Posterior vena cava (tissue), 2 donors: ENCODE results near the gene KDELR3. TPM values are rescaled to one million over a fixed set of nuclear protein-coding genes. Genes with fewer than 3 reads are reported as not detected.
A peak's percentile ranks its signal among the peaks of the same experiment; 100 is the strongest.

Experiments
- DNase-seq: peaks from one replicate; pipeline ENCODE4 v3.0.0-alpha.2; 2020; ENCODE audit warnings: low spot score
- intact Hi-C, 2 donors: fragments of 100-400 bp; cut with DNase I; formaldehyde crosslinking; loops; one replicate each; pipeline versions ENCODE4 v1.14.1 to v1.14.2; 2022 to 2023
- total RNA-seq, 2 donors: library from RNA; stranded (reverse); fragmentation: NEBNext Ultra II Directional; extraction: Animal tissue kit (Norgen Biotek cat#: 25700); gene quantifications; one replicate each; pipeline ENCODE4 v1.2.1, GENCODE V29; 2021
- donor health status: DM: yes; HTN: yes; CAD: no.
- donor health status: DM: yes; HTN: yes; CAD: no.

Gene KDELR3
- total RNA-seq, 2 donors from 2014 or later, result 14.5 to 23.1 TPM

DNA sequence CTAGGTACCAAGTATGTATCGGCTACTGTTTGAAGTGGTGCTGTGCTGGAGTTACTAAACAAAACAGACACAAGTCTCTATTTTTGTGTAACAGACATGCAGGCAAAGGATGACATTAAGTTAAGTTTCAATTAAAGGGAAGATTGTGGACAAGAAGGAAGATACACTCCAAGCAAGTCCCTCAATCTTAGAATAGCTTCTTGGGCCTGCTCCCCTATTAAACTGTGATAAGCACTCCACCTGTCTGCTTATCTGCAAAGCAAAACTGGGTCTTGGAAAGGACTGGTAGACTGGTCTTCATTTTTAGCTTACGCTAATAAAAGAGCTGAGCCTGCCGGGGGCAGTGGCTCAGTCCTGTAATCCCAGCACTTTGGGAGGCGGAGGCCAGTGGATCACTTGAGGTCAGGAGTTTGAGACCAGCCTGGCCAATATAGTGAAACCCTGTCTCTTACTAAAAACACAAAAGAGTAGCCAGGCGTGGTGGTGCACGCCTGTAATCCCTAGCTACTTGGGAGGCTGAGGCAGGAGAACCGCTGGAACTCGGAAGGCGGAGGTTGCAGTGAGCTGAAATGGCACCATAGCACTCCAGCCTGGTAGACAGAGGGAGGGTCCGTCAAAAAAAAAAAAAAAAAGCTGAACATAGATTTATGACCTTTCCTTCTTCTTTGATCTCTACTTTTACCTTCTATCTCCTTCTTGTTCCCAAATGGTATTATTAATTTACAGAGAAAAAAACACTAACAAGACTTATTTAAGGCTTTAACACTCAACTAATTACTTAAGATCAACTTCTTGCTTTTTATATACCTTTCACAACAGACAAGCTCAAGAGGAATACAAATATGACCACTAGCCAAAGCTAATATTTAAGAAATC is 34.1 kb downstream of the KDELR3 start:
- intact Hi-C loops, result no loop called here
- no peak for DNase-seq

DNA sequence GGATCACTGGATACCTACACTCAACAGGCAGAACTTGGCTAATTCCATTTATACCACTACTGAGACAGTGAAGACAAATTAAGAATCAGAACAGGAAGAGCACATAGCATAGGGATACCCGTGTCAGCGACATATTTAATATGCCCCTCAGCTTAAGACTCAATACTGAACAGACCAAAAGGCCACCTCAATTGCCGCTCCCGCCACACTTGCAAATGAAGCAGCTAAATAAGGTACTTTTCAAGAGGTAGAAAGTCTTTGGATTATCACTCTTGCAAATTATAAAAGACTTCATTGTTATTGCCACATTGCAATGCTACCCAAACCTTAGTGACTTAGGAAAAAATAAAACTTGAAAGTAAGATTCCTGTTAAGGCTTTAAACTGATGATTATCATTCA is 35.1 kb downstream of the KDELR3 start:
- intact Hi-C loops, result no loop called here
- DNase-seq, result no peak

DNA sequence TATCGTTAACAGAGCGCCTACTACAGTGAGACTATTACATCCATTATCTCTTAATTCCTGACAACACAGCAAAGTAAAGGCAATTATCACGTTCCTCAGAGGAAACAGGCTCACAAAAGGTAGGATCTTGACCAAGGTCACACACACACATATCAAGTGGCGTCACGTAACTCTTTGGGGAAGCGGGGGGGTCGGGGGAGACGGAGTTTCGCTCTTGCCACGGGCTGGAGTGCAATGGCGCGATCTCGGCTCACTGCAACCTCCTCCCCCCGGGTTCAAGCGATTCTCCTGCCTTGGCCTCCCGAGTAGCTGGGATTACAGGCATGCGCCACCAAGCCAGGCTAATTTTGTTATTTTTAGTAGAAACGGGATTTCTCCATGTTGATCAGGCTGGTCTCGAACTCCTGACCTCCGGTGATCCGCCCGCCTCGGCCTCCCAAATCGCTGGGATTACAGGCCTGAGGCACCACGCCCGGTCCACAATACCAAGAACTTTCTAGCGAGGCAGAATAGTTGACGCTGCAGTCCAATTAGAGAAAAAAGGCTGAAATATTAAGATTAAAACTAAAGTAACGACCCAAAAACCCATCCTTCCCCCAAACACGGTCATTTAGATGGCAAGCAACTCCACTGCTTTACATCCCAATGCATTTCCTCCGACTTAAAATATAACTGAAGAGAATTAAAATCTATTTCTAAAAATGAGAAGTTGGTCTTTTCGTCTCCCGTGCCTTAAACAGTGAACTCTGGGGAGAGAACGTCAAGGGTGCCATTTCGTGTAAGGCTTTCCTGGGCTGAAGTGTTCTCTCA is 37.0 kb downstream of the KDELR3 start:
- intact Hi-C loops, result no loop called here
- DNase-seq, result peak; percentile 85

DNA sequence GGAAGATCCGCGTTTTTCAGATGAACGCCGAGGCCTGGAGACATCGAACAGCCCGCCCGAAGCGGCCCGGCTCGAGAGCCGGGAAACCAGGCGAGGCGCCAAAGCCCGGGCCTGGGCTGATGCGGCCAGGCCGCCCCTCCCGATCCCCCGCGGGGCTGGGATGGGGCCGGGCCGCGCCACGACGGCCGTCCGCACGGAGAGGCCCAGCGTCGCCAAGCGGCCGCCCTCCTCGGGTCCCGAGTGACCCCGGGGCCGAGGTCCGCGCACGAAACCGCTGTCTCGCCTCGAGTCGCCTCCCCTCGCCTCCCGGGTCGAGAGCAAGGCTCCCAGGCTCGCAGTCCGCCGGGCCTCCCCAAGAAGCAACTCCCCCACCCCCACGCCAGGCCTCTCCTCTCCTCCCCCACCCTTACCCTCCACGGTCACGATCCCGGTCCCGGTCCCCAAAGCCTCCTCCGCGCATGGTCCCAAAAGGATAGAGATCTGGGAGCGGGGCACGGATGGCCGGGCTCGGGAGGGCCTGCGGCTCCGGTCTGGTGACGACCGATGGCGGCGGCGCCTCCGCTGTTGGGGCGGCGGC is 37.7 kb downstream of the KDELR3 start:
- intact Hi-C loops, result no loop called here
- DNase-seq, result peak; percentile 93

DNA sequence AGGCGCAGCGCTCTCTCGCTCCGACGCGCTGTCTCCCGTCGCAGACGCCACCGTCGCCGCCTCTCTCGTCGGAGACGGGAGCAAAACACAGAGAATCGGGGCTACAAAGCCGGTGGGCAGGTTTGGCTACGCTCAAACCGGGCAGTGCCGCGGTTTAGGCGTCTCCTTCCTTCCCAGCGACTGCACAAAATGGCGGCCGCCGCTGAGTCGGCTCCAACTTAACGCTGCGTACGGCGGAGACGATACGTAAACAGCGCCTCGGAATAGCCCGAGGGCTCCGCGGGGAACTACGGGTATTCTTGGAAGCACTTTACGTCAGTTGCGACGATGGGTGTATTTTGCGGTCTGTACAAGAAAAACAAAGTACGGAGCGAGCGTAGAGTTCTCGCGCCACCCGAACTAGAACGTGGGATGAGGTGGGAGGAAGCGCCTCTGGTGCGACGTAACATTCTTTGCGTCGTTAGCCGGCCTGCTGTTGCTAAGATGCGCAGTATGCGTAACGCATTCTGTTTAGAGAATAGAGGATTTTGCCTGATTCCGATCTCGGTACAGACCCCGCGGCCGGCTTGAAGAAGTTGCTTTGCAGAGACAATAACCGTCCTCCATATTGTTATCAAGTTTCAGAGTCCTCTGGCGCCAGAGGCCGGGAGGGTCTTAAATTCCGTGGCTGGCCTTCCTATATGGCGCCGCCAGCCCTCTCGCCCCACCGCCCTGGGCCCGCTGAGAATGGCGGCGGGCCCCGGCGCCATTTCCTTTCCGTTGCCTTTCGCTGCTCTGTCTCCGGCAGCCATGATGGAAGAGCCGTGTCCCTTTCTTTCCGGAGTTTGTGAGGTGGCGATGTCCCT is 38.4 kb downstream of the KDELR3 start, which contains the start of gene DDX17:
DDX17 (minus strand) TSS at position 194 of the 845 bp plus-strand sequence.
- DNase-seq, result peak; percentile 98
- intact Hi-C loops, result no loop called here

DNA sequence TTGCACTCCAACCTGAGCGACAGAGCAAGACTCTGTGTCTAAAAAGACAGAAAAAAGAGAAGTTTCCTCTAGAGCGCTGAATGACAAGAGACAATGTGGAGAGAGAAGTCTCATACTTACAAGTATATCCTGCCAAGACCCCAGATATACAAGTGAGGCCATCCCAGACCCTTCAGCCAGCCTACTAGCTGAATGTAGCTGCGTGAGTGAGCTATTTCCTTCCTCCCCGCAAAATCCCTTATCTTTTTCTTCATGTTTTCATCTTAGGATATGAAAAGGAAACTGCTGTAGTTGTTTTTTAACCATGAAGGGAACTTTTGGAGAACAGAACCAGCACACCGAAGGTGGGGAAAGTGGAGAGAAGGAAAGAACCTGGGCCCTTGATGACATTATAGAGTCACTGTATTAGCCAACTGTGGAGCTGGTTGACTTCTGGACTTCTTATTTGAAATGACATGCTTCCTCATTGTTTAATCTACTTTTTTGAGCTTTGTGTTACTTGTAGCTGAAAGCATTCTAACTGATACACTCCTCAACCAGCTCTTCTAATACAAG is 42.6 kb downstream of the KDELR3 start:
- intact Hi-C loops, result no loop called here

DNA sequence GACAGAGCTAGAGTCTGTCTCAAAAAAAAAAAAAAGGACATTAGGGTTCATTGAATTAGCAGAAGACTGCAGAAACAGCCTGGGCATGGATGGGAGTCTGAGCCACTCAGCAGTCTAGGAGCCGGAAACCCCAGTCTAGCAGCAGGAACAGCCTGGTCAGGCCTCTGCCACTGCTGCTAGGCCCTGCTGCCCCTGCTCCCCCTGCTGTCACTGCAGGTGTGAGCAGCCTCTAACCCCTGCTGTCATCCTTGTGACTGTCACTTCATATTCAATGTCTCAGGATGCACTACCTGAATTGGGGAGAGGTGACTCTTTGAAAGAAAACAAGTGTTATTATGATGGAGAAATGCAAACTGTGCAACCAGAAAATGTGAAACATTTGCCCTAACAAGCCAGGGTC is 45.2 kb downstream of the KDELR3 start:
- no peak for DNase-seq
- intact Hi-C loops, result no loop called here

More for the DNA sequence above, 42.6 kb downstream of the KDELR3 start:
- no peak for DNase-seq

DNA sequence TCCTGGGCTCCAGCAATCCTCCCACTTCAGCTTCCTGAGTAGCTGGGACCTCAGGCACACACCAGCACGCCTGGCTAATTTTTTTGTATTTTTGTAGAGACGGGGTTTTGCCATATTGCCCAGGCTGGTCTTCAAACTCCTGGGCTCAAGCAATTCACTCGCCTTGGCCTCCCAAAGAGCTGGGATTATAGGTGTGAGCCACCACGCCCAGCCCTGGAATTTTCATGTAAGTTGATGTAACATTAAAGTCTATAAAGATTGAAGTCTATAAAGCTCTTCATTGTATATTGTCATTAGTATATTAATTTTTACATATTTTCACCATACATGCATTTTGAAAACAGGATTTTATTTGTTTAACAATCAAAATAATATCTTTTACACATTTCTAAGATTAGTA is 50.7 kb downstream of the KDELR3 start:
- intact Hi-C loops, result no loop called here
- no peak for DNase-seq

DNA sequence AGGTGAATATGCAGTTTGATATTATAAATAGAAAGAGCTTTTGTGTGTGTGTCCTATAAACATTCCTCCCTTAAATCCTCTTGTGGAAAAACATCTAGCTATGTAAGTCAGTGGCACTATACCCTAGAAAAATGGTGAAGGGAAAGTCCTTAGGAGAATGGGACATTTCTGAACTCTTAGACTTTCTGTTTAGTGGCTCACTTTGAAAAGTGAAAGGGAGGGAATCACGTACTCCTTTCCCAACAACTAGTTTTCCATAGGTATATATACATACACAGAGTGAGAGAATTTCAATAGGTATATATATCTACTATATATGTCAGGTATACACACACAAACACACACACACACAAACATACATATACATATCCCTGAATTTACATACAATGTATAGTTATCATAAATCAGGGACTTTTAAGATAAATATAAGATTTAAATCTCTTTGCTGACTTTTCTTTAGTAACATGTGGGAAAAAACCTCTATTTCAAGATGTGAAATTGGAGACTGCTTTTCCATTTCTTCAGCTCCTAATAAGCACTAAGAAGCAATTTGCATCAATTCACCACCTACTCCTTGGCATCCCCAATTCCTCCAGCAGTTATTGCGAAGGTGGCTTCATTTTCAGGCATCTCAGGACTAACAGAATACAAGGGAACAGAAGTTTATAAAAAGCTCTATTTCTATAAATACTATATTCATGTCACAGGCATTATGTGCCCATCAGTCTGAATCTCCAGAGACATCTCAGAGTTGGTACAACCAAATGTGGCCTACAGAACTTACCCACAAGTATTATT is 51.8 kb downstream of the KDELR3 start:
- intact Hi-C loops, result no loop called here
- DNase-seq, result no peak

DNA sequence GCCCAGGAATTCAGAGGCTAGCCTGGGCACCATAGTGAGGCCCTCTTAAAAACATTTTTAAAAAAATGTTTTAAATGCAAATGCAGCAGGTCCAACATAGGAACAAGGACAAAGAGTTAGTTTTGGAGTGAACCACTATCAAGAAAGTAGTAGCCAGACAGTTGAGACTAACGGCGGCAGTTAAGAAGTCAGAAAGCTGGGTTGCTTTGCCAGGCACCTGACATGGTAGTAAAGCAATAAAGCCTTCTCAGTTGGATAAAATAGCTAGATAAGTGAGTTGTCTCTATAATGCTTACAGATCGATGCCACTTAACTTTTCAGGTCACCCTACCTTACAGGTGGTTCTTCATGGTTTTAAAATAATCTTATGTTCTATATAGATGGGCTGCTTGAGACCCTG is 55.1 kb downstream of the KDELR3 start:
- DNase-seq, result no peak
- intact Hi-C loops, result no loop called here

DNA sequence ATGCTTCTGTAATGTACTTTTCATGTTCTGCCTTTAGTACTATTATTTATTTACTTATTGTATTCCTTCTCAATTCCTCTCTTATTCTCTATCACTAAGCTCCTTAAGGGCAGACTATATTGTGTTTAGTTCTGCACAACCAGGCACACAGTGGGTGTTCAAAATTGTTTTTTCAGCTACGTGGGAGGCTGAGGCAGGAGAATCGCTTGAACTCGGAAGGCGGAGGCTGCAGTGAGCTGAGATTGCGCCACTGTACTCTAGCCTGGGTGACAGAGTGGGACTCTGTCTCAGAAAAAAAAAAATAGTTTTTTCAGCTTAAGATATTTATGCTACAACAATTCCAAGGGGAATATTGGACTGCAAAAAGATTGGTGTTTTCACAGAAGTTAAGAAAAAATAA is 55.6 kb downstream of the KDELR3 start:
- no peak for DNase-seq

DNA sequence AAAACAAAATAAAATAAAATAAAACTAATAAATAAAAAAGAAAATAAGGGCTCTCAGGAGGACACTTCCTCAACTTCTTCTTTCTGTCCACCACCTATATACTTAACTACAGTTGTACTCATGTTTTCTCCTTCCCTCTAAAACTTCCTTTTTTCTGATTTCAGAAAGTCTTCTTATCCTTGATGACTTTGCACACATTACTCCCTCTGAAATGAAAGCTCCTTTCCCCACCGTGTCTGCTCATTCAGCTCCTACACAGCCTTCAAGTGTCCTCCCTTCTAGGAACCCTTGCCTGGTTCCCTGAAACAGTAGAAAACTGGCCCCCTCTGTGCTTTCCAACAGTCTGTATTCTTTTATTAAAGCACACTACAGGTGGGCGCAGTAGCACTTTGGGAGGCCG is 56.5 kb downstream of the KDELR3 start:
- intact Hi-C loops, result no loop called here
- DNase-seq, result no peak

More for the DNA sequence above, 55.6 kb downstream of the KDELR3 start:
- intact Hi-C loops, result no loop called here

DNA sequence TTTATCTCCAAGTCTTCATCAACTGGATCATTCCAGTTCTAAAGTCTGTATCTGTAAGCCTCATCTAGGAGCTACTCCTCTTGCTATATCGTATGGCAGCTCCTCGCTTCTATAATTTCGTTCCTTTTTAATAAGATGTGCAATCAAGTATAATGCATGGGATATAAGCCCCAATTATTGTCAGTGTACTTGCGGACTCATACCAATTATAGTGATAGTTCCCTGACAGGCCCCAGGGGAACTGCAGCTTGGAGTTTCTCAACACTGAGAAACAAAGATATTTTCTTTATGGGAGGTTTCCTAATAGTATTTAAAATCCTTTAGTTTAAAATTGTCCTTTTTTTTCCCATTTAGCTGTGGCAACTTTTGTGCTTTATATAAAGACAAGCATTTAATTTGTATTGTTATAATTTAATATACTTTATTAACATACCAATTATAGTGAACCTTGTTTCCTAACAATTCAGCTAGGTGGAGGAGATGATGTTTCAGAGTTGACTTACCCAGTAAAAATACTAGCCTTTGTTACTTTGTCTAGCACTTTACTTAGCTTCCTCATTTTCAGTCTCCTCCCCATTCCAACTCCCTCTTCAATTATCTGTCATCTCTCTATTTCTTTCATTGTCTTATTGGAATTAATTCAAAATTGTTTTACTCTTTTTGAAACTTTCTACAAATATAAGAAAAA is 63.5 kb downstream of the KDELR3 start:
- DNase-seq, result no peak
- intact Hi-C loops, result no loop called here

Other genes starting within 250 kb of the KDELR3 start
- gene TMEM184B, start 195.1 kb upstream of the KDELR3 start, total RNA-seq, result 10 to 100 TPM; 42.9 to 49.7 TPM
- gene CSNK1E, start 150.7 kb upstream of the KDELR3 start, total RNA-seq, result 10 to 100 TPM; 70.1 to 88.6 TPM
- gene KCNJ4, start 12.9 kb upstream of the KDELR3 start, total RNA-seq, result not detected
- gene DDX17, start 38.2 kb downstream of the KDELR3 start, total RNA-seq, result 100 to 1,000 TPM; 260 to 323 TPM
- gene DMC1, start 102.1 kb downstream of the KDELR3 start, total RNA-seq, result 1 to 10 TPM; 1.4 to 2.4 TPM
- gene FAM227A, start 188.3 kb downstream of the KDELR3 start, total RNA-seq, result under 1 TPM; 0.43 to 0.83 TPM
- gene CBY1, start 188.5 kb downstream of the KDELR3 start, total RNA-seq, result 10 to 100 TPM; 22.3 to 25.2 TPM
- 10 to 100 TPM; 40.7 to 42.8 TPM for gene TOMM22, start 213.9 kb downstream of the KDELR3 start, total RNA-seq
- gene JOSD1, start 232.8 kb downstream of the KDELR3 start, total RNA-seq, result 10 to 100 TPM; 45.0 to 48.3 TPM
- 10 to 100 TPM; 29.8 to 34.3 TPM for gene GTPBP1, start 237.8 kb downstream of the KDELR3 start, total RNA-seq